GDM1 (cell line): ENCODE measurements around the gene DEFB108B.
"Not testable (repeated sequence)": the region's sequence is repeated elsewhere in the genome, so short reads cannot be mapped to it uniquely, and the experiment has no call there.

Experiments used
- DNase-seq: peaks from one replicate; lab custom pipeline; 2025; lab: John Stamatoyannopoulos, UW

Gene DEFB108B, protein sequence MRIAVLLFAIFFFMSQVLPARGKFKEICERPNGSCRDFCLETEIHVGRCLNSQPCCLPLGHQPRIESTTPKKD

DNA sequence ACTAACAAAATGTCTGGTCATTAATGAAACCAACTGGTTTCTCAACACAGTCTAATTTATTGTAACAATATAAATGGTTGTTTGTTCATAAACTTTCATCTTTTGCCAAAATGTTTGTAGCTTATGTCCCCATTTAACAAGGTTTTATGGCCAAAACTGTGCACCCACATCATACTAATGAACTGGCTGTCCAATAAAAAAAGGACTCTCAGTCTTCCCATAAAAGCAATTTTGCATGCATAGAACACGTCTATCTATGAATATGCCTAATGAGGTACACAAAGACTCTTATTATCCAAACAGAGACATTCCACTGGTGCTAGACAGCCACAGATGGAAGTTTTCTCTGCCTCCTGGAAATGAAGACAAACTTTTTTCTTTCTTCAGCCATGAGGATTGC lies at the start of gene DEFB108B:
DEFB108B (plus strand) TSS at position 390 of the 400 bp plus-strand sequence; CDS start at position 390, 0 bp downstream.
- not testable (repeated sequence) for DNase-seq

DNA sequence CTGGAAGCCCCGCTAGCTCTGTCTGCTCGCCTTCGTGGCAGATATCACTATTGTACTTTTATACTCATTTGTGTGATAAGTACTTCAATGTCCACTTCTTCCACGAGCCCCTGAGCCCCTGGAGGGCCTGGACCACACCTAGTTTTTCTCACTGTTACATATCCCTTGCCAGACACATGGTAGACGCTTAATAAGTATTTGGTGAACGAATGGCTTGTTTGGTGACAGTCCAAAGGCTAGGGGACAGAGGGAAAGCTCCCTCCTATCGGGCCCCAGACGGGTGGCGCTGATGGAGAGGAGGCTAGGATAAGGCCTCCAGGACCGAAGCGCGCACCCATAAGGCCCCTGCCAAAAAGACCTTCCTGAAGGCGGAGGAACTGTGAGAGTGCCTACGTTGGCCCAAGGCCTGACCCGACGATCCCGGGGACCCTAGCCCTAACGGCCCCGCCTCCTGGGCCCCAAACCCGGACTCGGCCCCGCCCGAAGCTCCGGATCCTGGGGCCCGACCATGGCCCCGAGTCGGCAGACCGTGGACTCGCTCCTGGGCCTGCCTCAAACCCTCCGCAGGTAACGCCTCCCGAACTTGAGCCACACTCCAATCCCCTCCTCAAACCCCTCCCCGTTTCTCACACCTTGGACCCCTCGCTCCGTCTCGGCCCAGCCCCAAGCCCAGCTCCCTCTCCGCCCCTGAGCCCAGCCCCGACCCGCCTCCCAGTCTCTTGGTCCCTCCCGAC lies 46.7 kb upstream of the DEFB108B start:
- not testable (repeated sequence) for DNase-seq

DNA sequence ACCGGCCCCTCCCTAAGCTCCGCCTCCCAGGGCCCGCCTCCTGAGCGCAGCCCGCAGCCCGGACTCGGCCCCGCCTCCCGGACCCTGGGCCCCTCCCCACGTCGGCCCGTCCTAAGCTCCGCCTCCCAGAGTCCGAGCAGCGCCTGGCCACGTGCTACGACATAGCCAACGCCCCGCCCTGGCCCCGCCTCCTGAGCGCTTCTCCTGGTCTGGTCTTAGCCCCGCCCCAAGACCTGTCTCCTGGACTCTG lies 46.2 kb upstream of the DEFB108B start:
- DNase-seq: not testable (repeated sequence)

DNA sequence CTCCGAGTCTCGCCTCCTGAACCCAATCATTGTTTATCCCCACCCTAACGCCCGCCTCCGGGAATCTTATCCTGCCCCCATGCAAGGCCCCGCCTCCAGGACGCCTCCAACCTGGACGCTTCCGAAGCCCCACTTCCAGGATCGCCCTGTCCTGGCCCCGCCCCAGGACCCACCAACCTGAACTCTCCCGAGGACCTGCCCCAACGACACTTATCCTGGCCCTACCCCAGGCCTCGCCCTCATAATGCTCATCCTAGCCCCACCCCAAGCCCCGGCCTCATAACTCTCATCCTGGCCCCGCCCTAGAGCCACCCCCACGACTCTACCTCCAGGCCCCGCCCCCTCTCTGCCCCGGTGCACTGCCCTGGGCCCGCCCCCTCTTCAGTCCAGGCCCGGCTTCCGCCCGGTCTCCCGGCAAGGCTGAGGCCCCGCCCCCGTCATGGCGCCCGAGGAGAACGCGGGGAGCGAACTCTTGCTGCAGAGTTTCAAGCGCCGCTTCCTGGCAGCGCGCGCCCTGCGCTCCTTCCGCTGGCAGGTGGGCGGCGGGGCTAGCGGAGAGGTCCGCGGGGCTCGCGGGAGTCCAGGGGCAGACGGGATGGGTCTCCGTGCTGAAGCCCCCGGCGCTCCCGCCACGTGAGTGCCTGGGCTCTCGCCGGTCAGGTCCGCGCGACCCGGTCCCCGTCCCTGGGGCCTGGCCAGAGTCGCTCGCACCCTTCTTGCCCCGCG lies 45.7 kb upstream of the DEFB108B start:
- DNase-seq: peak; percentile 97

DNA sequence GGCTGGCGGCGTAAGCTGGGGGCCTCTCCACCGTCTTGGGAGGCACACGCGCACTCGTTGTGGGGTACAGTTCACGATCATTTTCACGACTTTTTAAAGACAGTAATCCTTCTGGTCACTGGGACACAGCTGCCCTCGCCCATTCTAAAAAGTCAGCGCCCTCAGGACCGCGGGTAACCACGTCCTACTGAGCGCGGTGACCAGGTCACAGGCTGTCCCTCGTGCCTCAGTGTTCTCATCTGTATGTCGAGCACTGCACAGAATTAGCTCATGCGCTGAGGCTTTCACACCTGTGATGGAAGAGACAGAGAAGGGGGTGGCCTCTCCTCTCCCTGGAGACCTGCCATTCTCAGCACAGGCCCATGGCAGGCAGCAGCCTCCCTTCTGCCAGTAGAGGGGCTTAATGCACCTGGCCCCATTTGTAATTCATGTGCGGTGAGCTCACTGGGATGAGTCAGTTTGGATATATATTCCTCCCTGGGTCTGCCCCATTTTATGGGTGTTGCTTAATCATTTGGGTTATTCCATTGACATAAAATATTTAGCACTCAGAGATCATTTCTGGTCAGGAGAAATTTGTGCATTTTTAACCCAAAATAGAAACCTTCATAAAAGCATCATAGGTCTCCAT lies 45.1 kb upstream of the DEFB108B start:
- DNase-seq: not testable (repeated sequence)

DNA sequence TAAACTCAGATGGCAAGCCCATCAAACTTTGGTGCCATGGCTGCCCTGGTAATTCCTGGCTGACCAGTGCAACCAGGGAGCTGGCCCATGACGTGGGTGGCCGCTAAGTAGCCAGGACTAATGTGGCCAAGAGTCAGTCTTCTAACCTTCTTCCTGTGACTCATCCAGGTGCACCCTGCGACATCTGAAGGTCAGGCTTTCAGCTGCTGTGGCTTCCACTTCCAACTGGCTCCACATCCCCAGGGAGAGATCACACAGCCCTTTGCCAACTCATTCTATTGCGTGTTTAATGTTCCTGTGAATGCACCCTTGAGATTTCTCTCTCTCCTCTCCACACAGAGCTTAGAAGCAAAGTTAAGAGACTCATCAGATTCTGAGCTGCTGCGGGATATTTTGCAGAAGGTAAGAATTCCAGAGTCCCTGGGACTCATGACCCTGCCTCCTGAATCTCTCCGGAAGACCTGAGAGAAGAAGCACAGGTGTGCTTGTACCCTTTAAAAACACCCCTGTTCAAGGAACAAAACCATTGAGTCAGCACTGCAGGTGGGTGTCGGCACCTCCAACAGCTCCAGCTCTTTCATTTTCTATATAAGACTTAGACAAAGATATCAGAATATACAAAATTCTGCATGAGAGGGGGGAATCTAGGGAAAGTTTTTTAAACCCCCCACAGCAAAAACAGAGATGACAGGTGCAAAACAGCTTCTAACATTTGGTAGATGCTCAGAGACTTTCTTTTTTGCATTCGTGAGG lies 43.4 kb upstream of the DEFB108B start:
- DNase-seq: not testable (repeated sequence)

DNA sequence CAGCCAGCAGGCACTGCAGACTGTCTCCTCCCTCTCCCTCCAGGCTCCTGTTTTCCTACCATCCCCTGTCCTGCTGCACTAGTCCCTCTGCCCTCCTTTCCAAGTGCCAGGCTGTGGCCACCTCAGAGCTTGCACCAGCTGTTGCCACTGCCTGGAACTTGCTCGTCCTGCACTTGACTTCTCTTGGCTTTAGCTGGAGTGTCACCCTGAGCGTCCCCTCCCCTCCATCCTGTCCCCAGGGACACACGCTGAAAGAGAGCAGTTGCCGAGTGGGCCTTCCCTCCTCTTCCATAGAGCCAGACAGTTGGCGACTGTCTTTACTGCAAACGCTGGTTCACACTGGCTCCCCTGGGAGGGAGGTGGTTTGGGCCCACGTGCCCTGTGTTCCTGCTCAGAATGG lies 41.9 kb upstream of the DEFB108B start:
- DNase-seq: not testable (repeated sequence)

DNA sequence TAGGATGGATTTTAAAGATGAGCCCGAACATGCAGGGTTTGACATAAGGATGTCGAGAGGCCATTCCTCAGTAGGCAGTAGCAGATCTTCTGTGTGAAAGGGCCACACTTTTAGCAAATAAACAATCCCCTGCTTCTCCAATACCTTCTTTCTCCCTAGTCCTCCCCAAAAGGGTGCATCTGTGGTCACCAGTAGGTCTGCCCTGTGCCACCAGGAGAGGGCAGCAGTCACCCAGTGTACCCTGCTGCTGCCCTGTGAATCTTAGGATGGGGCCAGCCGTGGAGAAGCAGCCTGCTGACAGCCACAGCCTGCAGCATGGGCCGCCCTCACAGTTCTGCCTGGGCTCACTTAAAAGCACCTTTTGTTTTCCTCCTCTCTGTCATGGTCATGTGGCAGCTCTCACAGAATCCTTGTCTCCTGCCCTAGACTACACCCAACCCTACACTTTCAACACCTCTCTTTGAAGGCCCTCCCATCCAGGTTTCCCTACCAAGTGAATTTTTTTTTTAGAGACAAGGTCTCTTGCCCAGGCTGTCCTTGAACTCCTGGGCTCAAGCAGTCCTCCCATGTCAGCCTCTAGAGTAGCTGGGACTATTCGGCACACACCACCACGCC lies 40.3 kb upstream of the DEFB108B start:
- peak; percentile 23 for DNase-seq

DNA sequence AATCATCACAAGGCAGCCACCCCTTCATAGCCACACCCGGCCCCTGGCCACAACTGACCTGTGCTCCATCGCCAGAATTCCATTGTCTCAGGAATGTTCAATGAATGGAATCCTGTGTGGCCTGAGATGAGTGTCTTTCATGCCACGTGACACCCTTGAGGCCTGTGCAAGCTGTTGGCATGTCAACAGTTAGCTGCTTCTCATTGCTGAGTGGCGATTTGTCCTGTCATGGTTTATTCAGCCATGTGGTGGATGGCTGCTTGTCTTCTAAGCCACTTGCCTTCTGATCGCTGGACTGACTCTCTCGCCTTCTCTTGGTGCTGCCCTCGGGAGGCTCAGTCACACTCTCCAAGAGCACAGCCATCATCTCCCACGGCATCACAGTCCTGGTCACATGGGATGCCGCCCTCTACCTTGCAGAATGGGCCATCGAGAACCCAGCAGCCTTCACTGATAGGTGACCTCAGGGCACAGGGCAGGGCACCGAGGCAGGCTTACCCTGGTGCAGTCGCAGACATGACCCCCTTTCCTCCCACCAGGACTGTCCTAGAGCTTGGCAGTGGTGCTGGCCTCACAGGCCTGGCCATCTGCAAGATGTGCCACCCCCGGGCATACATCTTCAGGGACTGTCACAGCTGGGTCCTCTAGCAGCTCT lies 38.5 kb upstream of the DEFB108B start:
- DNase-seq: not testable (repeated sequence)

DNA sequence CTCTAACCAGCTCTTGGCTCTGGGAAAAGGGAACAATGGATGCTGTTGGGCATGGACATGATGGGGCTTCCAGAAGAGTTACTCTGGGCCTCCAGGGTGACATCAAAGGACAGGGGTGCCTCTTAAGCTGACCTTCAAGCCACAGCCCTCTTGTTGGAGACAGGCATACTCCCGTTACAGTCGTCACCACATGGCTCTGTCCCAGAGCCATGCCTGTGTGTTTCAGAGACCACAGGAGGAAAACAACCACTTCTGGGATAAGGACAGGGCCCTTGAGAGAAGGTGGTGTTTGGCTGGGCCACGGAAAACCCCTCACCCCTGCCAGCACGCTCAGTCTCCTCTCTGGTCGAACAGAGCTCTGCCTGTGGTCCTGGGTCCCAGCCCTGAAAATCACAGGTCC lies 37.8 kb upstream of the DEFB108B start:
- not testable (repeated sequence) for DNase-seq

DNA sequence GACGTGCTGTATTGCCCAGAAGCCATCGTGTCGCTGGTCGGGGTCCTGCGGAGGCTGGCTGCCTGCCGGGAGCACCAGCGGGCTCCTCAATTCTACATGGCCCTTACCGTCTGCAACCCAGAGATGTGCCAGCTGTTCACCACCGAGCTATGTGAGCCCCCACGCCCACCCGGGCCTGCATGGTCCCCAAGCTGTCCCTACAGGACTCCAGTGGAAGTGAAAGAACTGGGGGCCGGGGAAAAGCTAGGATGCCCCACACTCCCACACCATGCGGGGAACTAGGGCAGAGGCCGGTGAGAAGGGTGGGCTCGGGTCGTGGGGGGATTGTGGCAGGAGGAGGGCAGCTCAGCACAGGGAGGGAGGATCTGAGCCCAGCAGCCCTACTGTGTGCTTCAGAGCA lies 37.0 kb upstream of the DEFB108B start:
- not testable (repeated sequence) for DNase-seq

DNA sequence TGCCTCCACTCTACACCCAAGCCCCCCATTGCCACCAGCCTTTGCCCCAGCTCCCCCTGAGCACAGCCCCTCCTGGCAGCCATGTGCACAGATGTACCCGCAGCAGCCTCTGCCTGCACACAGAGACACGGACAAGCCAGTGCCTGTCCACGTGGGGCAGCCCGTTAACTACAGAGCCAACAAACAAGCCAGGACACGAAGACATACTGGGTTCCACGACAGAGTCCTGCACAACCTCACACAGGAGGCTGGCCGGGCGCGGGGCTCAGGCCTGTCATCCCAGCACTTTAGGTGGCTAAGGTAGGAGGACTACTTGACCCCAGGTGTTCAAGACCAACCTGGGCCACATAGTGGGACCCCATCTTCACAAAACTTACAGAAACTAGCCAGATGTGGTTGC lies 36.2 kb upstream of the DEFB108B start:
- not testable (repeated sequence) for DNase-seq

DNA sequence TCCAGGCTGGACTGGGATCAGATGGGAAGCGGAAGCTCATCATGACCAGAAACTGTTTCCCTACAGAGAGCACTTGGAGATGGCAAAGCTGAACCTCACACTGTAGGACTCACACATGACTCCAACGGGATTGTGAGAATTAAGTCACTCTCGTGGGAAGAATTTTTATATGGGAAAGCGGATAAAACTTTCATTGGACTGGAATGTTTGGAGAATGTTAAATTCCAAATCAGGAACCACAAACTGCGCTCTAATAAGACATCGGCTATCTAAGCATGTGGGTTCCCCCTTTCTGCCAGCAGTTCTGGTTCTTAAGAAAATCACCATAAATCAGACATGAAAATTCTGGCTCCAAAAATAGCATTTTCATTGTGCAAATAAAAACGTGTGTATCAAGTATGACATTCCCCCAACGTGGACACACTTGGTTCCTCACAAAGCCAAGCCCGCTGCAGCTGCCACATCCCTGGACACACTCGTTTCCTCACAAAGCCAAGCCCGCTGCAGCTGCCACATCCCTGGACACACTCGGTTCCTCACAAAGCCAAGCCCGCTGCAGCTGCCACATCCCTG lies 33.4 kb upstream of the DEFB108B start:
- not testable (repeated sequence) for DNase-seq

DNA sequence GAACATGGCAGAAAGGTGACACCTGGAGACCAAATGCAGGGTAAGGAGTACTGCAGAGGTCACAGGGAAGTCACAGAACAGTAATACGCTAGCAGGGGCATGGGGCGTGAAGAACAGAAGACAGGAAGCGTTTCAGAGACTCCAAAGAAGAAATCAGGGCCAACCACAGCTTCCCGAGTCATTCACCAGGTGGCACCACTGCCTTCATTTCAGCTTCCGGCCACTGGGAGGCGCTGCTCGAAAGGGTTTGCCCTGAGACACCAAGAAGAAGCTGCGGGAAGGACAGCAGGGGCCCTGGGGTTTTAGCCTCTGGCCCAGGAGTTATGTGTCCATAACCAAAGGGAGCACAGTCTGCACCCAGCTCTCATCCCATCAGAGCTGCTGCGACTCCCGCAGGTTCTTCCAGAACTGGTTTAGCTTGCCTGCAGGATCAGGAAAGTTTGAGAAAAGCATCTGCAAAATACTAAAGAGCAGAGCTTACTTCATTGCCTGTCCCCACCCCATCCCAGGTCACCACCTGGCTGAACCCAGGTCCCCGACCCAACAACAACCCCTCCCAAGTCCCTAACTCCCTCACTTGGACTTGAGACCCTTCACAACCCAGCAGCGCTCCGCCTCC lies 32.6 kb upstream of the DEFB108B start:
- DNase-seq: peak; percentile 62

DNA sequence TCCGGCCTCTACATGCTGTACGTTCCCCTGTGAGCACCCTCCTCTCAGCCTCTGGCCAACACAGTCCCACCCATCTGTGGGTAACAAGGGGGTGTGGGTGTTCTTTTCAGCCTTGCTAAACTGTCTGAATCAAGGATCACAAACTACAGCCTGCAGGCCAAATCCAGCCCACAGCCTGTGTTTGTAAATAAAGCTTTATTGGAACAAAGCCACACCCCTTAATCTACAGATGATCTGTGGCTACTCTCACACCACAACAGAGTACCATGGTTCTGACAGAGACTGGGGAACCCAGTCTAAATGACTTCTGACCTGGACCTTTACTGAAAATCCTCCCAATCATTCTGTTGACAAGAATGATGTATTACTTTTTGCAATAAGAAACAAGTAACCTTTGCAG lies 32.0 kb upstream of the DEFB108B start:
- DNase-seq: not testable (repeated sequence)

DNA sequence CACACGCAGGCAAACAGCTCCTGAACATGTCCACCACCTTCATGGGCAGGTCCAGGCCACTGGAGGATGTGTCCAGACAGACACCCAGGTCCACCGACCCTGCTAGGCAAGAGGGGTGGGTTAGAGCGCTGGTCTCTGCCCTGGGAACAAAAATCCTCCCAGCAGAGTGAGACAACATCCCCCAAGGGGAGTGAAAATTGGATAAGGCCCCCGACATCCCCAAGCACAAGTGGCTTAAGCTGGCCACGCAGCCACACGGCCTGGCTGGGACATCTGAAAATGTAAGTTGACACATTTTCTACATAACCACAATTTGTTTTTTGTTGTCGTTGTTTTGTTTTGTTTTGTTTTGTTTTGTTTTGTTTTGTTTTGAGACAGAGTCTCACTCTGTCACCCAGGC lies 30.1 kb upstream of the DEFB108B start:
- DNase-seq: not testable (repeated sequence)

DNA sequence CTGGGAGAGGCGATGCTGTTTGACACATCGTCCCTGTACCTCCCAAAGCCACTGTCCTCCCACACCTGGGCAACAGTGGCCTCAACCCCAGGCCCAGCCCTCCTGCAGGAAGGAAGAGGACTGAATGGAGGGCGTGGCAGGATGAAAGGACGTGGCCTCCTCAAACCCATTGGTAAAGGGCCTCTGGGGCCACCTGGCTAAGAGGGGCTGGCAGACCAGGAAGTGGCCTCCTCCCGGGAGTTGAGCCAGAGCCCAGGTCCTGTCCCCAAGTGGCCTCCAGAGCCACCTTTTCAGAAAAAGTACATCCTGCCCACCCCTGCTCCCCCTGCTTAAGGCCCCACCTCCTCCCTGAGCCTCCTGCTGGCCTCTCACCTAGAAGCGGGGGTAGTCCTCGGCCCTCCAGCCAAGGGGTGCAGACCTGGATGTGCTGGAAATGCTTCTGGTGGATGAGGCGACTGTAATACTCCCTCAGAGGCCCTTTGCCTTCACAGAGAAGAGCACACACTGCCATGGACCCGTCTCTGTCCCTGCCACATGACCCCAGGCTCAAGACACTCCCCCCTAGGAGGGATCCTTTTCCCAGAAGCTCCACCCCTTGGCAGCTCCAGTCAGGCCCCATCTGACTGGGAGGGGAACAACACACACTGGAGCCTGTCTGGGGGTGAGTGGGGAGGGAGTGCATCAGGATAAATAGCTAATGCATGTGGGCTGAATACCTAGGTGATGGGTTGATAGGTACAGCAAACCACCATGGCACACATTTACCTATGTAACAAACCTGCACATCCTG lies 28.6 kb upstream of the DEFB108B start:
- DNase-seq: not testable (repeated sequence)

DNA sequence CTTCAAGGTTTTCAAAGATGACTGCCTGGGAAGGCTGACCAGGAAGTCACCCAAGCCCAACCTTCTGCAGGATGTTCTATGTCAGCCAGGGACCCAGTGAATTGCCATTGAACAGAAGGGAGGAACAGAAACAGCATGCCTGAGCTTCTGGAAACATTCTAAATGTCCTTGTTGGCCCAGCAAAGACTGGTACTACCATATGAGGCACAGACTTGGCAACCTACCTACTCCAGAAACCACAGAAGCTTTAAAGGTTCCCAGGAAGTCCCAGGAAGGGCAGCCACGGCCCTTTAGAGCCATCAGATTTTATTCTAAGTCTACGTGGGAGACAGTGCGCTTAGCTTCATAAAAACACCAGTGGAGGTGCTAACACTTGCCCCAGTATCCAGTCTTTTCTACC lies 20.5 kb upstream of the DEFB108B start:
- not testable (repeated sequence) for DNase-seq

DNA sequence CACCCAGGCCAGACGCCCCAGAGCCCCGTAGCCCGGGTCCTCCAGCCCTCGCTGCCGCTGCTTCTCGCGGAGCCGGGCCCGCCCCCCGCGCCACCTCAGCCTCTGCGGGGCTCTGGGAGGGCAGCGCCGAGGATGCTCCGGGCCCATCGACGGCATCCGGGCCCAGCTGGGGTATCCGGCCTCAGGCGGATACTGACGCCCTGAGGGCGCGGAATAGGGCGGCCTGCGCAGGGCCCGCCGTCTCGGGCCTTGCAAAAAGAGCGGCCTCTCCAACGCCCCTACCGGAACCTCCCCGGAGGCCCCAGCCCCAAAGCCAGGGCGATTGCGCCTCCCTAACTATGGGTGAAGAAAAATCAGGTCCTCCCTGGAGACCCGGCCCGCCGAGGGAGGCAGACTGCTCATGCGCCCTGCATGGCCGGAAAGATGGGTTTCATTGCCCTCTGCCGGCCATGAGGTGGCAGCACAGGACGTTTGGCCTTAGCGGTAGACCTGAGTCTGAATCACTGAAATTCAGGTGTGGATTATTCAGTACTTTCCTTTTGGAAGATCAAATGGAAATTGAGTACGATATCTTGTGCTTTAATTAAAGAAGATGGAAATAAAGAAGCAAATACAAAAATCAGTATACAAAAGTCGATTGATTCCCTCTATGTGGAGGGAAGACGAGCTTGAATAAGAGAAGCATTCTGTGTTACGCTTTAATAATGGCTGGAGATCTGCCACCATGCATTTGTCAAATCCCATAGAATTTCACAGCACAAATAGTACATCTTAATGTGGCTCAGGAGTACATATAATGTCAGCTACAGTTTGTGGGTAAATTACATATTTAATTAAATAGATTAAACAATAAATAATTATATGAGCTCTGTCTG lies 19.3 kb upstream of the DEFB108B start:
- DNase-seq: peak; percentile 66
